GM23248 (cell line): Measurements from ENCODE around the gene WWOX. TPM values are rescaled to one million over a fixed set of nuclear protein-coding genes. Genes with fewer than 3 reads are reported as not detected.

Experiments
- DNase-seq: peaks from one replicate; pipeline ENCODE4 v3.0.0-alpha.2; 2015
- H2AFZ ChIP-seq: fragments of 200-600 bp; sonication (generic); 2 replicates; pipeline ENCODE4 v1.6.1; 2016; ENCODE audit warnings: antibody characterized with exemption
- H3F3A ChIP-seq: fragments of 200-600 bp; sonication (generic); 2 replicates; pipeline ENCODE4 v1.6.1; 2016; ENCODE audit warnings: mild to moderate bottlenecking, antibody characterized with exemption, mixed run types; ENCODE audit not compliant: insufficient read depth
- H3K27ac ChIP-seq: fragments of 200-600 bp; sonication (generic); 2 replicates; pipeline ENCODE4 v1.5.1; 2016; ENCODE audit warnings: mild to moderate bottlenecking
- H3K27me3 ChIP-seq: fragments of 200-600 bp; sonication (generic); replicated peaks from 2 replicates; pipeline ENCODE4 v1.6.1; 2016; ENCODE audit warnings: mild to moderate bottlenecking; ENCODE audit not compliant: insufficient read depth
- H3K36me3 ChIP-seq: fragments of 200-600 bp; sonication (generic); 2 replicates; pipeline ENCODE4 v1.6.1; 2016; ENCODE audit warnings: low read depth, mild to moderate bottlenecking
- H3K4me1 ChIP-seq: fragments of 200-600 bp; sonication (generic); 2 replicates; pipeline ENCODE4 v1.6.1; 2016; ENCODE audit warnings: mild to moderate bottlenecking; ENCODE audit not compliant: insufficient read depth
- H3K4me2 ChIP-seq: fragments of 200-600 bp; sonication (generic); one replicate; pipeline ENCODE4 v1.6.1; 2016; ENCODE audit warnings: mild to moderate bottlenecking; ENCODE audit not compliant: unreplicated experiment
- H3K4me3 ChIP-seq: fragments of 200-600 bp; sonication (generic); 2 replicates; pipeline ENCODE4 v1.5.1; 2016; ENCODE audit warnings: mild to moderate bottlenecking
- H3K79me2 ChIP-seq: fragments of 200-600 bp; sonication (generic); 2 replicates; pipeline ENCODE4 v1.6.1; 2016; ENCODE audit warnings: mild to moderate bottlenecking; ENCODE audit not compliant: insufficient read depth
- H3K9ac ChIP-seq: fragments of 200-600 bp; sonication (generic); 2 replicates; pipeline ENCODE4 v1.6.1; 2016; ENCODE audit warnings: mild to moderate bottlenecking
- H3K9me2 ChIP-seq: fragments of 200-600 bp; sonication (generic); 2 replicates; pipeline ENCODE4 v1.6.1; 2016; ENCODE audit warnings: mixed run types, mild to moderate bottlenecking, moderate library complexity; ENCODE audit not compliant: insufficient read depth
- H3K9me3 ChIP-seq: fragments of 200-600 bp; sonication (generic); one replicate; pipeline ENCODE4 v1.6.1; 2017; ENCODE audit warnings: low read depth
- H4K20me1 ChIP-seq: fragments of 200-600 bp; sonication (generic); 2 replicates; pipeline ENCODE4 v1.6.0; 2016; ENCODE audit not compliant: insufficient read depth
- EZH2 ChIP-seq: fragments of 200-600 bp; sonication (generic); IDR thresholded peaks from 2 replicates; pipeline ENCODE4 v1.6.1; 2018; ENCODE audit warnings: antibody characterized with exemption, mild to moderate bottlenecking; ENCODE audit not compliant: insufficient read depth, poor library complexity, severe bottlenecking
- EZH2phosphoT487 ChIP-seq: fragments of 200-600 bp; sonication (generic); IDR thresholded peaks from 2 replicates; pipeline ENCODE4 v1.6.1; 2018; ENCODE audit warnings: antibody characterized with exemption, moderate library complexity, mild to moderate bottlenecking, low read depth; ENCODE audit not compliant: insufficient read depth
- WGBS, 2 experiments: methylation state at CpG; one replicate each; pipeline ENCODE4 v1.1.6; 2015 to 2017; ENCODE audit warnings: low lambda C conversion rate in 2 of 2, low coverage in 1 of 2; ENCODE audit errors: missing lambda C conversion rate in 2 of 2; 5-methylcytosine and 5-hydroxymethylcytosine counted together
- in situ Hi-C: fragments of 300-500 bp; cut with MboI; formaldehyde crosslinking; loops from 2 replicates; pipeline ENCODE4 v1.15.0; 2020
- polyA plus RNA-seq: library from polyadenylated mRNA; unstranded; fragments of >200 nt; fragmentation: Nextera tagmentation; extraction: Ambion mirVana; gene quantifications from 2 replicates; pipeline ENCODE4 v1.2.1, GENCODE V29; 2016
- total RNA-seq: library from RNA; depleted of rRNA; stranded (reverse); fragments of >200 nt; shearing (Covaris generic); gene quantifications from 2 replicates; pipeline ENCODE4 v1.2.3, GENCODE V29; 2014

The WWOX gene
- total and polyA plus RNA-seq, 2 experiments from 2014 or later: 4.5 to 6.6 TPM

- H3K36me3 ChIP-seq: no peaks in the 10 kb centered on the region
- in situ Hi-C loops: no loop called here
- H3K4me3 ChIP-seq: no peak overlapping the region
- H3K9ac ChIP-seq: no peak overlapping the region
- 32 to 37% methylated on average over 2 of the region's 2 CpGs for WGBS, 2 experiments
- H3K4me1 ChIP-seq: no peaks in the 10 kb centered on the region
- no peak overlapping the region for H3K4me2 ChIP-seq
- H3K9me2 ChIP-seq: no peaks in the 10 kb centered on the region
- H2AFZ ChIP-seq: no peak overlapping the region
- TF ChIP-seq EZH2phosphoT487 (no peak), EZH2 (no peak)
- H3K9me3 ChIP-seq: no peaks in the 10 kb centered on the region
- no peaks in the 10 kb centered on the region for H4K20me1 ChIP-seq
- DNase-seq: no peak
- no peaks in the 10 kb centered on the region for H3K79me2 ChIP-seq
- no peaks in the 10 kb centered on the region for H3K27me3 ChIP-seq
- no peaks in the 10 kb centered on the region for H3F3A ChIP-seq
- H3K27ac ChIP-seq: no peak overlapping the region
These were observed 732.6 kb downstream of the WWOX start for GRCh38 chr16:78832100-78832499.

- no peak for TF ChIP-seq EZH2phosphoT487
- no peak for TF ChIP-seq EZH2
- in situ Hi-C loops: no loop called here
- Histone ChIP-seq H3K4me2 (no peak overlapping the region), H3K9ac (no peak overlapping the region), H3K79me2 (no peaks in the 10 kb centered on the region), H3K9me3 (no peaks in the 10 kb centered on the region), H3K27me3 (no peaks in the 10 kb centered on the region), H2AFZ (no peak overlapping the region), H4K20me1 (no peaks in the 10 kb centered on the region), H3K27ac (no peak overlapping the region), H3F3A (no peaks in the 10 kb centered on the region), H3K4me3 (no peak overlapping the region), H3K4me1 (no peaks in the 10 kb centered on the region), H3K9me2 (no peaks in the 10 kb centered on the region), H3K36me3 (no peaks in the 10 kb centered on the region)
- 54 to 64% methylated on average over 8 of the region's 8 CpGs for WGBS, 2 experiments
- no peak for DNase-seq
These were observed 737.5 kb downstream of the WWOX start for GRCh38 chr16:78836802-78837491.

GRCh38 chr16:78837706-78838105, 738.3 kb downstream of the WWOX start:
- no peak for TF ChIP-seq EZH2phosphoT487
- no peak for TF ChIP-seq EZH2
- no peak for DNase-seq
- in situ Hi-C loops: no loop called here
- H3K9me3 ChIP-seq: no peaks in the 10 kb centered on the region
- no peak overlapping the region for H3K4me2 ChIP-seq
- no peaks in the 10 kb centered on the region for H3K4me1 ChIP-seq
- no peaks in the 10 kb centered on the region for H3K9me2 ChIP-seq
- H3K9ac ChIP-seq: no peak overlapping the region
- no peaks in the 10 kb centered on the region for H3F3A ChIP-seq
- H3K4me3 ChIP-seq: no peak overlapping the region
- H4K20me1 ChIP-seq: no peaks in the 10 kb centered on the region
- H3K36me3 ChIP-seq: no peaks in the 10 kb centered on the region
- no peaks in the 10 kb centered on the region for H3K27me3 ChIP-seq
- H3K79me2 ChIP-seq: no peaks in the 10 kb centered on the region
- H2AFZ ChIP-seq: no peak overlapping the region
- no peak overlapping the region for H3K27ac ChIP-seq

GRCh38 chr16:78838276-78838675, 738.8 kb downstream of the WWOX start:
- Histone ChIP-seq H3K9ac (no peak overlapping the region), H3K79me2 (no peaks in the 10 kb centered on the region), H3K27me3 (no peaks in the 10 kb centered on the region), H3K27ac (no peak overlapping the region), H3K4me1 (no peaks in the 10 kb centered on the region), H3K9me3 (no peaks in the 10 kb centered on the region), H4K20me1 (no peaks in the 10 kb centered on the region), H2AFZ (no peak overlapping the region), H3K4me3 (no peak overlapping the region), H3K9me2 (no peaks in the 10 kb centered on the region), H3F3A (no peaks in the 10 kb centered on the region), H3K4me2 (no peak overlapping the region), H3K36me3 (no peaks in the 10 kb centered on the region)
- in situ Hi-C loops: no loop called here
- 15 to 20% methylated on average over 5 of the region's 5 CpGs for WGBS, 2 experiments
- no peak for DNase-seq
- no peak for TF ChIP-seq EZH2
- TF ChIP-seq EZH2phosphoT487: no peak

- 33% methylated on average over 4 of the region's 4 CpGs for WGBS, 2 experiments
- H3K27ac ChIP-seq: no peak overlapping the region
- no peak overlapping the region for H3K9ac ChIP-seq
- no peaks in the 10 kb centered on the region for H3K9me2 ChIP-seq
- no peak overlapping the region for H3K4me3 ChIP-seq
- no peak for DNase-seq
- no peaks in the 10 kb centered on the region for H4K20me1 ChIP-seq
- no peak for TF ChIP-seq EZH2
- TF ChIP-seq EZH2phosphoT487: no peak
- no peak overlapping the region for H3K4me2 ChIP-seq
- no peak overlapping the region for H2AFZ ChIP-seq
- in situ Hi-C loops: no loop called here
- no peaks in the 10 kb centered on the region for H3K9me3 ChIP-seq
- H3F3A ChIP-seq: no peaks in the 10 kb centered on the region
- H3K27me3 ChIP-seq: no peaks in the 10 kb centered on the region
- no peaks in the 10 kb centered on the region for H3K4me1 ChIP-seq
- H3K79me2 ChIP-seq: no peaks in the 10 kb centered on the region
- H3K36me3 ChIP-seq: no peaks in the 10 kb centered on the region
These were observed 743.5 kb downstream of the WWOX start for GRCh38 chr16:78842950-78843349.
